Tibial artery (tissue), 4 donors: ENCODE data around the gene SCRN1.

Experiments
- DNase-seq, 2 donors: peaks; one replicate each; pipeline ENCODE4 v3.0.0-alpha.2; 2019
- H3K27ac ChIP-seq, 2 donors: fragments of 200-600 bp; sonication (generic) in 1 of 2; 1 replicate in 1 of 2; 2 replicates in 1 of 2; pipeline ENCODE4 v1.5.1; 2018 to 2019; ENCODE audit warnings: mild to moderate bottlenecking in 1 of 2
- H3K27me3 ChIP-seq, 2 donors: fragments of 200-600 bp; sonication (generic) in 1 of 2; one replicate each; pipeline versions ENCODE4 v1.5.1 to v1.6.0; 2016 to 2019
- H3K36me3 ChIP-seq, 3 donors: fragments of 200-600 bp; sonication (generic) in 2 of 3; one replicate each; pipeline ENCODE4 v1.5.1; 2016 to 2019; ENCODE audit warnings: mild to moderate bottlenecking in 2 of 3
- H3K4me1 ChIP-seq, 4 donors: fragments of 200-600 bp; sonication (generic) in 2 of 4; 1 replicate in 3 of 4; 2 replicates in 1 of 4; pipeline ENCODE4 v1.5.1; 2016 to 2019
- H3K4me3 ChIP-seq, 2 donors: fragments of 200-600 bp; sonication (generic) in 1 of 2; 1 replicate in 1 of 2; 2 replicates in 1 of 2; pipeline ENCODE4 v1.5.1; 2018 to 2019; ENCODE audit warnings: mild to moderate bottlenecking in 2 of 2
- H3K9me3 ChIP-seq, 3 donors: fragments of 200-600 bp; sonication (generic) in 1 of 3; one replicate each; pipeline ENCODE4 v1.5.1; 2016 to 2019
- intact Hi-C: fragments of 100-400 bp; cut with DNase I; formaldehyde crosslinking; loops from one replicate; pipeline ENCODE4 v1.15.0; 2023; ENCODE audit warnings: low total_unique reads
- TF ChIP-seq, protein P1 (sequence below), 2 experiments: fragments of 200-600 bp in 1 of 2; fragments of 450-650 bp in 1 of 2; IDR thresholded peaks; one replicate each; pipeline ENCODE4 v1.5.1; 2017 to 2019; ENCODE audit warnings: antibody characterized with exemption in 2 of 2, mild to moderate bottlenecking in 1 of 2, moderate library complexity in 1 of 2

SCRN1 gene

DNA sequence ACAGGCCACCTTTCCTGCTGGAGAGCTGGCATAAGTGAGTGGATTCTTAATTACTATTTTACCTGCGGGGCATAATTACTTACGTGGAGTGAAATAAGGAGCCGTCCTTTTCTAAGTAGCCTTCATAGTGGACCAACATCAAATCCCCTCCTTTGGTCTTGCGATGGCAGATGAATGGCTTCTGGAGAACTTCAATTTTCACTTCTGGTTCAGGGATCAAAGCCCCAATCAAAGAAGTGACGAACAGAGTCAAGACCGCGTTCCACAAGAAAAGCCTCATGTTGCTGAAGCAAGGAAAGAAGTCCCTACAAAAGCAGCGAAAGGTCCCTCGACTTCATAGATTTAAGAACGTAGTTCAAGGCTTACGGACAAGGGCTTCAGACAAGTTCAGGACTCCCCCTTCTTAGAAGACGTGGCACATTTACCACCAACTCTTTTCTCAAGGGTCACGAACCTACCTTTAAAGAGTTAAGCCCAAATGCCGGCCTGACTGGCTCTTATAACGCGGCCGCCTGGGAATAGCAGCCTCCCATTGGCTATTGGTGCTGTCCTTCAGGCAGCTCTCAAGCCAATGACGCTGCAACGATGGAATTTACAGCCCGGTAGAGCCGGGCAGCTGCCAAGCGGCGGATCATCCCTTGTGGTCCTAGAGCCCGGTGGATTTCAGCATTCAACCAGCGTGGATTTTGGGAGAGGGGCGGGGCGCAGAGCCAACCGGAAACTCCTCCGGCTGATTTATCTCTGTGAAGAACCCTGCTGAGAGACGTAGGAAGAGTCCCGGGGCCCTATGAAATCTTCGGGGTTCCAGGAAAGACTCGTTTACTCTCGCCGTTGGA is 36.8 kb upstream of the SCRN1 start, which contains the start of gene FKBP14:
Gene FKBP14 (minus strand): TSS at position 474 of the 836 bp plus-strand sequence. CDS start 194 bp downstream, at position 280.
- H3K36me3 ChIP-seq: no peaks in the 10 kb centered on the region
- H3K4me1 ChIP-seq: peaks cover 0 to 54% (median 34%) of the 10 kb centered on the region in 4 donors
- no peaks in the 10 kb centered on the region for H3K27me3 ChIP-seq
- peak within 1 kb of the TSS; percentile 93 to 94 for H3K4me3 ChIP-seq
- H3K27ac ChIP-seq: peak within 1 kb of the TSS; percentile 91 to 92
- TF ChIP-seq, protein P1, sequence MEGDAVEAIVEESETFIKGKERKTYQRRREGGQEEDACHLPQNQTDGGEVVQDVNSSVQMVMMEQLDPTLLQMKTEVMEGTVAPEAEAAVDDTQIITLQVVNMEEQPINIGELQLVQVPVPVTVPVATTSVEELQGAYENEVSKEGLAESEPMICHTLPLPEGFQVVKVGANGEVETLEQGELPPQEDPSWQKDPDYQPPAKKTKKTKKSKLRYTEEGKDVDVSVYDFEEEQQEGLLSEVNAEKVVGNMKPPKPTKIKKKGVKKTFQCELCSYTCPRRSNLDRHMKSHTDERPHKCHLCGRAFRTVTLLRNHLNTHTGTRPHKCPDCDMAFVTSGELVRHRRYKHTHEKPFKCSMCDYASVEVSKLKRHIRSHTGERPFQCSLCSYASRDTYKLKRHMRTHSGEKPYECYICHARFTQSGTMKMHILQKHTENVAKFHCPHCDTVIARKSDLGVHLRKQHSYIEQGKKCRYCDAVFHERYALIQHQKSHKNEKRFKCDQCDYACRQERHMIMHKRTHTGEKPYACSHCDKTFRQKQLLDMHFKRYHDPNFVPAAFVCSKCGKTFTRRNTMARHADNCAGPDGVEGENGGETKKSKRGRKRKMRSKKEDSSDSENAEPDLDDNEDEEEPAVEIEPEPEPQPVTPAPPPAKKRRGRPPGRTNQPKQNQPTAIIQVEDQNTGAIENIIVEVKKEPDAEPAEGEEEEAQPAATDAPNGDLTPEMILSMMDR (IDR thresholded peaks at IDR 0.05): no peak
- intact Hi-C loops: loop anchor here (5.0 kb wide), 2 partner anchors 39 to 111 kb away; partner anchors contain the start of gene SCRN1
- peak; percentile 97 to 98 for DNase-seq
- H3K9me3 ChIP-seq: no peaks in the 10 kb centered on the region

GRCh38 chr7:30023524-30023923 is 33.9 kb upstream of the SCRN1 start:
- H3K4me3 ChIP-seq: no peak overlapping the region
- no peak for DNase-seq
- H3K27ac ChIP-seq: no peak overlapping the region
- H3K27me3 ChIP-seq: no peaks in the 10 kb centered on the region
- intact Hi-C loops: no loop called here
- H3K4me1 ChIP-seq: peaks cover 0 to 35% (median 26%) of the 10 kb centered on the region in 4 donors
- TF ChIP-seq, protein P1 (IDR thresholded peaks at IDR 0.05): no peak
- H3K36me3 ChIP-seq: peaks cover 0 to under 1% (median 0%) of the 10 kb centered on the region in 3 donors
- H3K9me3 ChIP-seq: no peaks in the 10 kb centered on the region

- Histone ChIP-seq H3K36me3 (peaks cover 0 to 6% (median 0%) of the 10 kb centered on the region in 3 donors), H3K4me3 (no peak overlapping the region), H3K27me3 (no peaks in the 10 kb centered on the region), H3K27ac (no peak overlapping the region), H3K4me1 (peaks cover 0 to 35% (median 26%) of the 10 kb centered on the region in 4 donors), H3K9me3 (no peaks in the 10 kb centered on the region)
- intact Hi-C loops: no loop called here
- DNase-seq: no peak
- TF ChIP-seq, protein P1 (IDR thresholded peaks at IDR 0.05): no peak
Measured at GRCh38 chr7:30022991-30023390, 33.4 kb upstream of the SCRN1 start.

GRCh38 chr7:30020535-30020934 is 30.9 kb upstream of the SCRN1 start:
- no peak overlapping the region for H3K4me3 ChIP-seq
- no peak for DNase-seq
- H3K9me3 ChIP-seq: no peaks in the 10 kb centered on the region
- intact Hi-C loops: no loop called here
- no peak overlapping the region for H3K27ac ChIP-seq
- peaks cover 0 to 23% (median 15%) of the 10 kb centered on the region in 4 donors for H3K4me1 ChIP-seq
- peaks cover 0 to 20% (median 4%) of the 10 kb centered on the region in 3 donors for H3K36me3 ChIP-seq
- TF ChIP-seq, protein P1 (IDR thresholded peaks at IDR 0.05): no peak
- H3K27me3 ChIP-seq: no peaks in the 10 kb centered on the region

- Histone ChIP-seq H3K4me1 (peaks cover 0 to 17% (median 10%) of the 10 kb centered on the region in 4 donors), H3K9me3 (no peaks in the 10 kb centered on the region), H3K36me3 (peaks cover 0 to 20% (median 4%) of the 10 kb centered on the region in 3 donors), H3K4me3 (no peak overlapping the region), H3K27me3 (no peaks in the 10 kb centered on the region), H3K27ac (no peak overlapping the region)
- intact Hi-C loops: no loop called here
- TF ChIP-seq, protein P1 (IDR thresholded peaks at IDR 0.05): no peak
- no peak for DNase-seq
Measured at GRCh38 chr7:30019960-30020359, 30.4 kb upstream of the SCRN1 start.
